ENCODE measurements around the gene PRDX2.
"Not testable (repeated sequence)": the region's sequence is repeated elsewhere in the genome, so short reads cannot be mapped to it uniquely, and the experiment has no call there.

PRDX2 gene

DNA sequence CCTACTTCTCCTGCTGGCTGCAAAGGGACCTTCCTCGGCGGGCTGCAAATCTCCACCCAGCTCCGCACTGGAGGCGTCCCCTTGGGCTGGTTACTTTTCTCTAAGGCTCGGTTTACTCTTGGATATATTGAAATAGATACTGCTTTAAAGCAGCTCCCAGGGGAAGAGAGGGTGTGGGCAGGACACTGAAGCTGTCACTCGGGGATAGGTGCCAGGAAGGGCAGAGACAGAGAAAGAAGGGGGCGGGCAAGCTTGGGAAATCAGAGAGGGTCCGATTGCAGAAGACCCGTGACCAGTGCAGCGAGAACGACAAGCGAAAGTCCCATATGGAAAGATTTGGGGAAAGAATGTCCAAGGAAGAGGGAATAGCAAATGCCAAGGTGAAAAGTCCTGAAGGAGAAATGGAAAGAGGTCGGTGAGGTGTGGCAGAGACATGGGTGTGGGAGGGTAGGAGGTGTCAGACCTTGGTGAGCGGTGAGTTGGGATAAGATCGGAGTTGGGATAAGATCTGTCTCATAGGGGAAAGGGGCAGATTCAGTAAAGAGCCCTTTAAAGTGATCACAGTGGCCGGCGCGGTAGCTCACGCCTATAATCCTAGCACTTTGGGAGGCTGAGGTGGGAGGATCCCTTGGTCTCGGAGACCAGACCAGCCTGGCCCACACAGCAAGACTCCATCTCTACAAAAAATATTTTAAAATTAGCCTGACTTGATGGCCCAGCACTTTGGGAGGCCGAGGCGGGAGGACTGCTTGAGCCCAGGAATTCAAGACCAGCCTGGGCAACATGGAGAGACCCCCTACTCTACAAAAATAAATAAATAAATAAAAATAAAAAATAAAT is 887 bp upstream of the PRDX2 start:
- Histone ChIP-seq H3K4me3 (ENCODE audit: low read depth, low read length) (peak overlapping the region; percentile 96), H3K27me3 (no peaks in the 10 kb centered on the region), H3K9me3 (no peaks in the 10 kb centered on the region), H3K4me1 (no peaks in the 10 kb centered on the region), H3K36me3 (peaks cover 17% of the 10 kb centered on the region)
- DNase-seq = no peak
- TF ChIP-seq, protein P1, sequence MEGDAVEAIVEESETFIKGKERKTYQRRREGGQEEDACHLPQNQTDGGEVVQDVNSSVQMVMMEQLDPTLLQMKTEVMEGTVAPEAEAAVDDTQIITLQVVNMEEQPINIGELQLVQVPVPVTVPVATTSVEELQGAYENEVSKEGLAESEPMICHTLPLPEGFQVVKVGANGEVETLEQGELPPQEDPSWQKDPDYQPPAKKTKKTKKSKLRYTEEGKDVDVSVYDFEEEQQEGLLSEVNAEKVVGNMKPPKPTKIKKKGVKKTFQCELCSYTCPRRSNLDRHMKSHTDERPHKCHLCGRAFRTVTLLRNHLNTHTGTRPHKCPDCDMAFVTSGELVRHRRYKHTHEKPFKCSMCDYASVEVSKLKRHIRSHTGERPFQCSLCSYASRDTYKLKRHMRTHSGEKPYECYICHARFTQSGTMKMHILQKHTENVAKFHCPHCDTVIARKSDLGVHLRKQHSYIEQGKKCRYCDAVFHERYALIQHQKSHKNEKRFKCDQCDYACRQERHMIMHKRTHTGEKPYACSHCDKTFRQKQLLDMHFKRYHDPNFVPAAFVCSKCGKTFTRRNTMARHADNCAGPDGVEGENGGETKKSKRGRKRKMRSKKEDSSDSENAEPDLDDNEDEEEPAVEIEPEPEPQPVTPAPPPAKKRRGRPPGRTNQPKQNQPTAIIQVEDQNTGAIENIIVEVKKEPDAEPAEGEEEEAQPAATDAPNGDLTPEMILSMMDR (IDR thresholded peaks at IDR 0.05; ENCODE audit: low read depth, low read length) = no peak

DNA sequence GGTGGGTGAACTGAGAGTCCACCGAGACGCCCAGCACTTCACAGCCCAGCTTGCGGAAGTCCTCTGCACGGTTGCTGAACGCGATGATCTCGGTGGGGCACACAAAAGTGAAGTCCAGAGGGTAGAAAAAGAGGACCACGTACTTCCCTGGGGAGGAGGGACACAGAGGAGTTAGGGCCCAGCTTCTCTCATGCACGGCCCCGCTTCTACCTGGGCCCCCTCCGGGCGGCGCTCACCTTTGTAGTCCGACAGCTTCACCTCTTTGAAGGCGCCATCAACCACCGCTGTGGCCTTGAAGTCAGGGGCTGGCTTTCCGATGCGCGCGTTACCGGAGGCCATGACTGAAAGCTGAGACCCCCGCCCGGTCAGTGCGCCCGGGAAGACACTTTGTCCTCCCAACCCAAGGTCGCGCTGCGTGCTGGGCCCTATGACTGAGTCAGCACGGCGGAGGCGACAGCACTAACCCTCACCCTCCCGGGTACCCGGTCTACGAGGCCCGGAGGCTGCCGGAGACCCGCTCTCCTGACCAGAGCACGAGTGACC is 606 bp downstream of the PRDX2 start:
- Histone ChIP-seq H3K9me3 (no peaks in the 10 kb centered on the region), H3K4me3 (ENCODE audit: low read depth, low read length) (peak overlapping the region; percentile 96), H3K36me3 (peaks cover 17% of the 10 kb centered on the region), H3K27me3 (no peaks in the 10 kb centered on the region), H3K4me1 (peaks cover 4% of the 10 kb centered on the region)
- TF ChIP-seq, protein P1 (IDR thresholded peaks at IDR 0.05; ENCODE audit: low read depth, low read length) = no peak
- DNase-seq = no peak

DNA sequence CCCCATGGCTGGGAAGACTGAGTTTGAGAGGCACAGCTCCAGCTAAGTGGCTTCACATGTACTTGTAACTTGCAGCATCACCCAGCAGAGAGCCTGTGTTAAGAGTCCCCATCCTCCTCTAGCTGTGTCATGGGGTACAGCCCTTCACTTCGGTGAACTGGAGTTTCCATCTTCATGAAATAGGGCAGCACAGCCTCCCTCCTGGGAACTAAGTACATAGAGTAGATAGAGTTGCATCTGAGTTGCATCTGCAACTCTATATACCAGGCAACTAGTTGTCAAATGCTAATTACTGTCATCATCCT is 1.2 kb downstream of the PRDX2 start:
- no peak for DNase-seq
- Histone ChIP-seq H3K4me3 (ENCODE audit: low read depth, low read length) (peak overlapping the region; percentile 96), H3K27me3 (no peaks in the 10 kb centered on the region), H3K4me1 (peaks cover 7% of the 10 kb centered on the region), H3K36me3 (peaks cover 17% of the 10 kb centered on the region), H3K9me3 (no peaks in the 10 kb centered on the region)
- TF ChIP-seq, protein P1 (IDR thresholded peaks at IDR 0.05; ENCODE audit: low read depth, low read length) = no peak

DNA sequence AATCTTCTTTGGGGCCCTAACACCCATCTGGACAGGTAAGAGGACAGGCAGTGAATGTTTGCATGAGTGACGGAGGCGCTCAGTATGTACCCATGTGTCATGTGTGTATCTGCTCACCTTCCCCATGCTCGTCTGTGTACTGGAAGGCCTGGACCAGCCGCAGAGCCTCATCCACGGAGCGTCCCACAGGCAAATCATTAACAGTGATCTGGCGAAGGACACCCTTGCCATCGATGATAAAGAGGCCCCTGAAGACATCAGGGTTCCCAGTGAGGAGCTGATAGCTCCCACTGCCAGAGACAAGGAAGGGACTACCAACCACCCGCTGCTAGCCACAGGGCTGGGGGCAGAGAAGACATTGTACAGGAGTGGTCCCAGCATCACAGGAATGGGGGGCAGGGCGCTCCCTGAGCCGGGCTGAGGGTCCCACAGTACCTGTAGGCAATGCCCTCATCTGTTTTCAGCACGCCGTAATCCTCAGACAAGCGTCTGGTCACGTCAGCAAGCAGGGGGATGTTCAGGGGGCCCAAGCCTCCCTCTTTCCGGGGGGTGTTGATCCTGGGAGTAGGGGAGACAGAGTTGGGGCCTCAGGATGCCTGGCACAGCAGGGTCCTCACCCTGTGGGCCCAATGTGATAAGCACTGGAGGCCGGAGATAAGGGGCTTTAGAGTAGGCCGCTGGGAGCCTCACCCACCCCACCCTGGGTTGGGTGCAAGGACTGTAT is 1.7 kb downstream of the PRDX2 start:
- TF ChIP-seq, protein P1 (IDR thresholded peaks at IDR 0.05; ENCODE audit: low read depth, low read length) = no peak
- Histone ChIP-seq H3K4me3 (ENCODE audit: low read depth, low read length) (peak overlapping the region; percentile 96), H3K4me1 (peaks cover 7% of the 10 kb centered on the region), H3K9me3 (no peaks in the 10 kb centered on the region), H3K27me3 (no peaks in the 10 kb centered on the region), H3K36me3 (peaks cover 17% of the 10 kb centered on the region)
- no peak for DNase-seq

DNA sequence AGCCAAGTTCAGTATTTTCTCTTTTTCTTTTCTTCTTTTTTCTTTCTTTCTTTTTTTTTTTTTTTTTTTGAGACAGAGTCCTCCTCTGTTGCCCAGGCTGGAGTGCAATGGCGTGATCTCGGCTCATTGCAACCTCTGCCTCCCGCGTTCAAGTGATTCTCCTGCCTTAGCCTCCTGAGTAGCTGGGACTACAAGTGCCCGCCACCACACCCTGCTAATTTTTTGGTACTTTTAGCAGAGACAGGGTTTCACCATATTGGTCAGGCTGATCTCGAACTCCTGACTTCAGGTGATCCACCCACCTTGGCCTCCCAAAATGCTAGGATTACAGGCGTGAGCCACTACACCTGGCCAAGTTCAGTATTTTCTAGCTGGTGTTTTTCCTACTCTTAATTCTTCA is 4.0 kb downstream of the PRDX2 start:
- peaks cover 17% of the 10 kb centered on the region for H3K36me3 ChIP-seq
- H3K4me3 ChIP-seq (ENCODE audit: low read depth, low read length); H3K4me1 ChIP-seq; H3K9me3 ChIP-seq; H3K27me3 ChIP-seq; DNase-seq: not testable (repeated sequence)

DNA sequence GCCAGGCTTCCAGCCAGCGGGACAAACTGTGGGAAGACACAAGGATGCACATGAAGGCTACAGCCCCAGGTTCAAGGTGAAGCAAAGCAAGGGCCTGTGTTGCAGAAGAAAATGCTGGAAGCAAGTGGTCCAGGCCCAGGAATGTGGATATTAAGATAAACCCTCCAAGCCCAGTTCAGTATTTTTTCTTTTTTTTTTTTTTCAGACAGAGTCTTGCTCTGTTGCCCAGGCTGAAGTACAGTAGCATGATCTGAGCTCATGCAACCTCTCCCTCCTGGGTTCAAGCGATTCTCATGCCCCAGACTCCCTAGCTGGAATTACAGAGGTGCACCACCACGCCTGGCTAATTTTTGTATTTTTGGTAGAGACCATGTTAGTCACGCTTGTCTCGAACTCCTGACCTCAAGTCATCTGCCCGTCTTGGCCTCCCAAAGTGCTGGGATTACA is 4.4 kb downstream of the PRDX2 start:
- Histone ChIP-seq H3K4me1 (peaks cover 7% of the 10 kb centered on the region), H3K36me3 (peaks cover 17% of the 10 kb centered on the region), H3K27me3 (no peaks in the 10 kb centered on the region), H3K4me3 (ENCODE audit: low read depth, low read length) (no peak overlapping the region), H3K9me3 (no peaks in the 10 kb centered on the region)
- TF ChIP-seq, protein P1 (IDR thresholded peaks at IDR 0.05; ENCODE audit: low read depth, low read length) = no peak
- no peak for DNase-seq
